SIG-M5 treated with dmso at 0.1 percent for 504 hours (cell line): ENCODE data around the gene XRRA1.
"Not testable (repeated sequence)": the region's sequence is repeated elsewhere in the genome, so short reads cannot be mapped to it uniquely, and the experiment has no call there.

ENCODE experiments used
- DNase-seq: peaks from one replicate; lab custom pipeline; 2025; ENCODE audit not compliant: unreplicated experiment; lab: John Stamatoyannopoulos, UW

Gene XRRA1

GRCh38 chr11:74896311-74896710, 52.6 kb downstream of the XRRA1 start:
- DNase-seq: no peak

- no peak for DNase-seq
Observed at GRCh38 chr11:74895340-74896116, 53.4 kb downstream of the XRRA1 start.

- not testable (repeated sequence) for DNase-seq
Observed at GRCh38 chr11:74893015-74893414, 55.9 kb downstream of the XRRA1 start.

GRCh38 chr11:74877132-74877531, 71.8 kb downstream of the XRRA1 start:
- no peak for DNase-seq

- no peak for DNase-seq
Observed at GRCh38 chr11:74871037-74871436, 77.9 kb downstream of the XRRA1 start.

GRCh38 chr11:74870485-74870884, 78.4 kb downstream of the XRRA1 start:
- DNase-seq: peak; percentile 11

- no peak for DNase-seq
Observed at GRCh38 chr11:74866557-74866956, 82.3 kb downstream of the XRRA1 start.

GRCh38 chr11:74863410-74863809, 85.5 kb downstream of the XRRA1 start:
- no peak for DNase-seq

- DNase-seq: no peak
Observed at GRCh38 chr11:74860743-74861142, 88.1 kb downstream of the XRRA1 start.

GRCh38 chr11:74853223-74853622, 95.7 kb downstream of the XRRA1 start:
- no peak for DNase-seq

GRCh38 chr11:74849525-74850391, 99.1 kb downstream of the XRRA1 start:
- no peak for DNase-seq

- DNase-seq: no peak
Observed at GRCh38 chr11:74847895-74848294, 101.0 kb downstream of the XRRA1 start.

- DNase-seq: no peak
Observed at GRCh38 chr11:74847395-74847794, 101.5 kb downstream of the XRRA1 start.

- DNase-seq: no peak
Observed at GRCh38 chr11:74846770-74847169, 102.1 kb downstream of the XRRA1 start.

GRCh38 chr11:74845978-74846517, 102.8 kb downstream of the XRRA1 start:
- DNase-seq: no peak

GRCh38 chr11:74844865-74845264, 104.0 kb downstream of the XRRA1 start:
- no peak for DNase-seq

- no peak for DNase-seq
Observed at GRCh38 chr11:74844072-74844471, 104.8 kb downstream of the XRRA1 start.

- no peak for DNase-seq
Observed at GRCh38 chr11:74842967-74843366, 105.9 kb downstream of the XRRA1 start.

- DNase-seq: no peak
Observed at GRCh38 chr11:74840486-74840885, 108.4 kb downstream of the XRRA1 start.

GRCh38 chr11:74839971-74840370, 108.9 kb downstream of the XRRA1 start:
- no peak for DNase-seq

GRCh38 chr11:74839446-74839845, 109.4 kb downstream of the XRRA1 start:
- DNase-seq: no peak

- no peak for DNase-seq
Observed at GRCh38 chr11:74838188-74838587, 110.7 kb downstream of the XRRA1 start.
